Measurements from ENCODE around the gene ZBTB47. TPM values are rescaled to one million over a fixed set of nuclear protein-coding genes. Genes with fewer than 3 reads are reported as not detected.
A peak's percentile ranks its signal among the peaks of the same experiment; 100 is the strongest.

Gene ZBTB47
- total RNA-seq, 4 donors from 2014 or later, result 33.3 to 44.4 (median 42.0) TPM

GRCh38 chr3:42612217-42612616 is 41.3 kb upstream of the ZBTB47 start:
- H3K27me3 ChIP-seq, result no peaks in the 10 kb centered on the region
- H3K36me3 ChIP-seq, result no peaks in the 10 kb centered on the region
- H3K4me3 ChIP-seq (replicated peaks in 1 of 3), result no peak overlapping the region
- intact Hi-C loops (cut with DNase I), result no loop called here
- no peak for TF ChIP-seq CTCF (IDR thresholded peaks at IDR 0.05)
- no peak for TF ChIP-seq POLR2A (IDR thresholded peaks at IDR 0.05)
- no peaks in the 10 kb centered on the region for H3K9me3 ChIP-seq
- 79 to 84% methylated on average over 1 of the region's 1 CpG for WGBS, 2 donors
- DNase-seq, result no peak
- peaks cover 12% of the 10 kb centered on the region in 2 donors for H3K4me1 ChIP-seq
- H3K27ac ChIP-seq, result peak overlapping the region in 1 of 3 donors; percentile 46

GRCh38 chr3:42612928-42613327 is 40.6 kb upstream of the ZBTB47 start:
- no peaks in the 10 kb centered on the region for H3K36me3 ChIP-seq
- no peaks in the 10 kb centered on the region for H3K9me3 ChIP-seq
- peak overlapping the region in 2 of 3 donors; percentile 8 to 46 for H3K27ac ChIP-seq
- H3K4me3 ChIP-seq (replicated peaks in 1 of 3), result no peak overlapping the region
- 91 to 92% methylated on average over 3 of the region's 3 CpGs for WGBS, 2 donors
- peaks cover 12% of the 10 kb centered on the region in 2 donors for H3K4me1 ChIP-seq
- DNase-seq, result no peak
- intact Hi-C loops (cut with DNase I), result no loop called here
- TF ChIP-seq POLR2A (IDR thresholded peaks at IDR 0.05) (no peak), CTCF (IDR thresholded peaks at IDR 0.05) (no peak)
- no peaks in the 10 kb centered on the region for H3K27me3 ChIP-seq

- Histone ChIP-seq H3K4me3 (replicated peaks in 1 of 3) (no peak overlapping the region), H3K36me3 (no peaks in the 10 kb centered on the region), H3K27ac (peak overlapping the region in 1 of 3 donors; percentile 8), H3K27me3 (no peaks in the 10 kb centered on the region), H3K9me3 (no peaks in the 10 kb centered on the region), H3K4me1 (peaks cover 12% of the 10 kb centered on the region in 2 donors)
- TF ChIP-seq POLR2A (IDR thresholded peaks at IDR 0.05), result no peak
- TF ChIP-seq CTCF (IDR thresholded peaks at IDR 0.05), result peak in 4 of 6 experiments; percentile 39 to 46 (median 42)
- no peak for DNase-seq
- intact Hi-C loops (cut with DNase I), result no loop called here
- WGBS, 2 donors, result 83 to 87% methylated on average over 2 of the region's 2 CpGs
These were observed 40.0 kb upstream of the ZBTB47 start for GRCh38 chr3:42613462-42613861.

GRCh38 chr3:42631620-42632019 is 21.9 kb upstream of the ZBTB47 start:
- TF ChIP-seq CTCF (IDR thresholded peaks at IDR 0.05) (no peak), POLR2A (IDR thresholded peaks at IDR 0.05) (no peak)
- intact Hi-C loops (cut with DNase I), result no loop called here
- Histone ChIP-seq H3K4me1 (no peaks in the 10 kb centered on the region), H3K4me3 (replicated peaks in 1 of 3) (no peak overlapping the region), H3K36me3 (peaks cover 38 to 56% of the 10 kb centered on the region in 2 donors), H3K27me3 (no peaks in the 10 kb centered on the region), H3K27ac (no peak overlapping the region), H3K9me3 (no peaks in the 10 kb centered on the region)
- WGBS, 2 donors, result 96 to 98% methylated on average over 2 of the region's 2 CpGs
- DNase-seq, result no peak

GRCh38 chr3:42632146-42632545 is 21.4 kb upstream of the ZBTB47 start:
- no peaks in the 10 kb centered on the region for H3K27me3 ChIP-seq
- H3K9me3 ChIP-seq, result no peaks in the 10 kb centered on the region
- H3K4me3 ChIP-seq (replicated peaks in 1 of 3), result no peak overlapping the region
- 64 to 65% methylated on average over 1 of the region's 1 CpG for WGBS, 2 donors
- DNase-seq, result no peak
- TF ChIP-seq POLR2A (IDR thresholded peaks at IDR 0.05) (no peak), CTCF (IDR thresholded peaks at IDR 0.05) (no peak)
- no peaks in the 10 kb centered on the region for H3K4me1 ChIP-seq
- no peak overlapping the region for H3K27ac ChIP-seq
- peaks cover 44 to 61% of the 10 kb centered on the region in 2 donors for H3K36me3 ChIP-seq
- intact Hi-C loops (cut with DNase I), result no loop called here

Measured in thyroid gland (tissue), 4 donors.